GM18909 (cell line): ENCODE results near the gene CEP162.
"Not testable (repeated sequence)": the region's sequence is repeated elsewhere in the genome, so short reads cannot be mapped to it uniquely, and the experiment has no call there.

ENCODE experiments used
- ATAC-seq: cut with Tn5 transposase; IDR thresholded peaks from one replicate; pipeline ENCODE4 v1.9.1; 2021; ENCODE audit warnings: mild to moderate bottlenecking; ENCODE audit not compliant: unreplicated experiment, poor library complexity

CEP162 gene

DNA sequence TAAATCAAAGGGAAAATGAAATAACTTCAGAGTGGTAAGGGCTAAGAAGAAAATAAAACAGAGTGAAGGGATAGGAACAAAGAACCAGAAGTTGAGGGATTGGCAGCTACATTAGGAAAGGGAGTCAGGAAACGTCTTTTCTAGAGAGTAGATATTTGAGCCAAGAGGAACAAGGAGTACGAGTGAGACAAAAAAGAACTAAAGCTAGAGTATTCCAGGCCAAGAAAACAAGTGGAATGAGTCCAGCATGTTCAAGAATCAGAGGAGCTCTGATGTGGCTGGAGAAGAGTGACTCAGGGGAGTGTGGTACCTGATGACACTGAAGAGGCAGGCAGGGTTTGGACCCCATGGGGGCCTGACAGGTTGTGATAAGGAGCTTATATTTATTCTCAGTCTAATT, 66.3 kb downstream of the CEP162 start:
- no peak for ATAC-seq

DNA sequence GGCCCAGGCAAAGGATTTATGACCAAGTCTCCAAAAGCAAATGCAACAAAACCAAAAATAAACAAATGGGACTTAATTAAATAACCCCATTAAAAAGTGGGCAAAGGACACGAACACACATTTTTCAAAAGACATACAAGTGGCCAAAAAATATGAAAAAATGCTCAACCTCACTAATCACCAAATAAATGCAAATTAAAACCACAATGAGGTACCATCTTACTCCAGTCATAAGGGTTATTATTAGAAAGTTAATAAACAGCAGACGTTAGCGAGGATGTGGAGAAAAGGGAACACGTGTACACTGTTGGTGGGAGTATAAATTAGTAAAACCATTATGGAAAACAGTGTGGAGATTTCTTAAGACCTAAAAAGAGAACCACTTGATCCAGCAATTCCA, 71.1 kb downstream of the CEP162 start:
- ATAC-seq: no peak

DNA sequence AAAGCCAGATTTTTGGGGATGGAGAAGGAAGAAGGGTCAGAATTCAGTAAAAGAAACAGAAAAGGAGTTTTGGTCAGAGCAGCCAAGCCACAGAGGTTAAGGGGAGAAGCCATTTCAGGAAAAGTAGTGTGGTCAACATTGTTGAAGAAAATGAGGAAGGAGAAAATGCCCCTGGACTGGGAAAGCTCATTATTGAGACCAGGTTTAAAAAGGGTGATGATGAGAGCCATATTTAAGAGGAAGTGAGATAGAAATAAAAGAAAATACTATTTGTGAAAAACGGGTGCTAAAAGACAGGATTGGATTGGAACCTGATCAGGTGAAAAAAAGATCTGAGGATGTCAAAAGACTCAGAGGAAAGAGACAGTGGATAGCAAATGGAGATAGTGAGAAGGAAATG, 75.8 kb downstream of the CEP162 start:
- ATAC-seq: no peak

DNA sequence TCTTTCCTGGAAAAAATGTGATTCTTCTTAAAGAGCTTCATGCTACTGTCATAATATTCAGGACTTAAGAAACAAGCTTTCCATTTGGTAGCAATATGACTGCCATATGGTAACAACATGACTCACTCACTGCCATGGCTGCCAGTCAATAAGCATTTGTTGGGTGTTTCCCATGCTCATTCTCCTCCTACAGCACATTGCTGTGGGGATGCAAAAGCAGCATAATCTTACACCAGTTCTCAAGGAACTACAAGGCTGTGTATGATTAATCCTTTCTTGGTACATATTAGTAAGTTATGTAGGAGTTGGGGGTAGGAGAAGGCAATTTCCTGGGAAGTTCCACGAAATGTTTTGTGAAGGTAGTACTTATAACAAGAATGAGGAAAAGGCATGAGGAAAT, 76.7 kb downstream of the CEP162 start:
- no peak for ATAC-seq

DNA sequence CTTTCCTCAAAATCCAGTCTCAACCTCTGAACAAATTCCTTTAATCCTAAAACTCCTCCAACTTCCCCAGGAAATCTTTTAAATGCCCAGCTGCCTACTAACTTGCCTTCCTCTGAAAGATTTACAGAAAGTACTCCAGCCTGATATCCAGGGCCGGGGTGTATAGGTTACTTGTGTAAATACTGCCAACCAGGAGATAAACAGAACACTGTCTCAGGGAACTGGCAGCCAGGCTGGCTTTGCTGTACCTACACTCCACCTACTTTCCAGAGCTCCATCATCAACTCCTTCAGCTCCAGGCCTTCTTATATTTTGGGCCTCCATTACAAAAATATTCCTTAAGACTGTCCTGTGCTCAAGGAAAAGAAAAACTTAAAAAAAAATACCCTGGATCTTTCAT, 85.9 kb downstream of the CEP162 start:
- no peak for ATAC-seq

DNA sequence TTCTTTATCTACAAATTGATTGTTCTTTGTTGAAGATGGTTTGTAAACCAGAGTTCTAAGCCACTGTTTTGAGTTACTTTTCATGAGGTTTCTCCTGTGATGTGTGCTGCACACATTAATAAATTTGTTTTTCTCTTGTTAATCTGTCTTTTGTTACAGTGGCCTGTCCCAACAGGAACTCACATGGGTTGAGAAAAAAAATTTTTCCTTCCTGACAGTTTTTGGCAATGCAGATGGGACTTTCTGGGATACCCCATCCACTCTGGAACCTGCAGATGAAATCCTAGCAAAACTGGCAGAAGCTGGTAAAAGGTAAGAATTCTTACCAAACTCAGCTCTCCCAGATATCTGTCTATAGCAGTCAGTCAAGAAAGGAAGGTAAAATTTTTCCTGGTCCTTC, 88.1 kb downstream of the CEP162 start:
- ATAC-seq: no peak

DNA sequence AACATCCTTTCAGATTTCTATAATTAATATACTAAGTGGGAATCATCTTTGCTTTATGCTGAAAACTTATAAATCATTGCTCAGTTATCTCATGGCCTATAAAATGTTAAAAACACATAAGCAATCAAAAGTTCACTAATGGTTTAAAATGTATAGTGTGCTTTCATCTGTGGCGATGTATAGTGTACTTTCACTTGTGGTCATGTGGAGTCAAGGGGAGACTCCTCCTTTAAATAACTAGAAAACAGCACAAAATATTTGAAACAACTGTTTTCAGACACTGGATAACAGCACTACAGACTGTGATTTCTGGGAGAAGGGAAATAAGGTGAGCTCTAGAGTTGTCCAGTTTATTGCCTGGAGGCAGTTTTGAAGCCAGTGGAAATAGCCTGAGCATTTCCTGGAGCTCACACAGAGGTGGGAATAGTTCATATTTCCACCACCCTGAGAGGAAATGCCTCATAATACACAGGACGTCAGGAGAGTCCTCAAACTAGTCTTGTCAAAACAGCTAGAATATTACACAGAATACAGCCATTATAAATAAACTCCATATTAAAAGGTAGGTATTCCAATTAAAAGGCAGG, 89.4 kb downstream of the CEP162 start:
- ATAC-seq: no peak

DNA sequence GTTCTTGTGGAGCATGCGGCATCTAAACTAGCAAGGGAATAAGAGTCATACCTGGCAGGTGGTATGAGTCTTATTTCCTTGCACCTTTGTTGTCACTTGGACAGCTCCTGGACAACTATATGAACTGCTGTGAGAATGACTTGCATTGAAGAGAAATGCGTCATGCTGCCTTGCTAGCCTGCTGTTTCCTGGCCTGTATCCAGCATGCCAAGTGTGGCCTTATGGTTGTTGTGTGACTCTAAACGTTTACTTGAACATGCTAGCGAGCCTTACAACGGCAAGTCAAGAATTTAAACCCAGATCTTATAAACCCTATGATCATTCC, 90.4 kb downstream of the CEP162 start:
- no peak for ATAC-seq

DNA sequence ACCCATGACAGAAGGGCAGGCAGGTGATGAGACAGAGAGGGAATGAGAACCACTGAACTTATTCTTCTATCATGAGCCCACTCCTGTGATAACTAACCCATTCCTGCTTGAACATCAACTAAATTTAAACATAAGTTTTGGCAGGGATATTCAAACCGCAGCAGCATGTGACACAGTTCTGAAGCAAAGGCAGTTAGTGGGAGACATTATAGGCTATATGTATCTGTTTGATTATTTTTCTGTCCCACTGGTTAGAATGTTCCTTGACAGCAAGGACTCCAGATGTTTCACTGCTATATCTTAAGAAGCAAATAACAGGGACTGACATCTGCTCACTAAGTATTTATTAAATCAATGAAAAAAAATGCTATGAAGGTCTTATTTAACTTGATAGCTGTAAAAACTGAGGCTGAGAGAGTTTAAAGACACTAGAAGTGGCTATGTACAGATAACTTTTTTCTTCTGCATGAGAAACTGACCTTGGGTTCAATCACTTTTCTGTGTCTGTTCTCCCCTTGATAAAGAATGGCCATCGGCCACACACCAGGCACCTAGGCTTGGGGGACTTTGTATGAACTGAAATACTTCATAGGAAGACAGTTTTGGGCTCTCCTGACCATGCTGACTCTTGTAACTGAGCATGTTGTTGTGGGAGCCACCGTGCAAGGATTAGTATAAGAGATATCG, 90.9 kb downstream of the CEP162 start:
- no peak for ATAC-seq

DNA sequence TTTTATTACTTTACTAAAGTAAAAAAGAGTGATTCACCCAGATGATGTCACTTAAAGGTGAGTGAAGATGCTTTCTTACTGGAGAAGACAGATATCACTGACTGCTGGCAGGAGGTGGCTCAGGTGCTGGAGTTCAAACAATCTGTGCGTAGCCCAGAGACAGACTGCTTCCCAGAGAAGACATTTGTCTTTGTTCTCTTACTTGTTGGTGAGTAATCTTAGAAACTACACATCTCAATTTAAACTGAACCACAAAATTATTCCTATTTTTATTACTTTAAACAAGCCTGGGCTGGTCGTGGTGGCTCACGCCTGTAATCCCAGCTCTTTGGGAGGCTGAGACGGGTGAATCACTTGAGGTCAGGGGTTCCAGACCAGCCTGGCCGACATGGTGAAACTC, 92.2 kb downstream of the CEP162 start:
- no peak for ATAC-seq

DNA sequence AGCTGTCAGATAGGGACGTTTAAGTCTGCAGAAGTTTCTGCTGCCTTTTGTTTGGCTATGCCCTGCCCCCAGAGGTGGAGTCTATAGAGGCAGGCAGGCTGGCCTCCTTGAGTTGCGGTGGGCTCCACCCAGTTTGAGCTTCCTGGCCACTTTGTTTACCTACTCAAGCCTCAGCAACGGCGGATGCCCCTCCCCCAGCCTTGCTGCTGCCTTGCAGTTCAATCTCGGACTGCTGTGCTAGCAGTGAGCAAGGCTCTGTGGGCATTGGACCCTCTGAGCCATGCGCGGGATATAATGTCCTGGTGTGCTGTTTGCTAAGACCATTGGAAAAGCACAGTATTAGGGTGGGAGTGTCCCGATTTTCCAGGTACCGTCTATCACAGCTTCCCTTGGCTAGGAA, 94.1 kb downstream of the CEP162 start:
- ATAC-seq: not testable (repeated sequence)

DNA sequence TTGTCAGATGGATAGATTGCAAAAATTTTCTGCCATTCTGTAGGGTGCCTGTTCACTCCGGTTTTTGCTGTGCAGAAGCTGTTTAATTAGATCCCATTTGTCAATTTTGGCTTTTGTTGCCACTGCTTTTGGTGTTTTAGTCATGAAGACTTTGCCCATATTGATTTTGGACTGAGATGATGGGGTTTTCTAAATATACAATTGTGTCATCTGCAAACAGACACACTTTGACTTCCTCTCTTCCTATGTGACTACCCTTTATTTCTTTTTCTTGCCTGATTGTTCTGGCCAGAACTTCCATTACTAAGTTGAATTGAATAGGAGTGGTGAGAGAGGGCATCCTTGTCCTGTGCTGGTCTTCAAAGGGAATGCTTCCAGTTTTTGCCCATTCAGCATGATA, 97.9 kb downstream of the CEP162 start:
- ATAC-seq: not testable (repeated sequence)

DNA sequence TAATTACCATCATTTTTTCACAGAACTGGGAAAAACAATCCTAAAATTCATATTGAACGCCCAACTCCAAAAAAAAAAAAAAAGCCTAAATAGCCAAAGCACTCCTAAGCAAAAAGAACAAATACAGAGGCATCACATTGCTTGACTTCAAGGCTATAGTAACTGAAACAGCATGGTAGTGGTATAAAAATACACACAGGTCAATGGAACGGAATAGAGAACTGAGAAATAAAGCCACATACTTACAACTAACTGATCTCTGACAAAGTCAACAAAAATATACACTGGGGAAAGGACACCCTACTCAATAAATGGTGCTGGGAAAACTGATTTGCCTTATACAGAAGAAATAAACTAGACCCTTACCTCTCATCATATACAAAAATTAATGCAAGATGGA, 104.3 kb downstream of the CEP162 start:
- ATAC-seq: peak; percentile 62

DNA sequence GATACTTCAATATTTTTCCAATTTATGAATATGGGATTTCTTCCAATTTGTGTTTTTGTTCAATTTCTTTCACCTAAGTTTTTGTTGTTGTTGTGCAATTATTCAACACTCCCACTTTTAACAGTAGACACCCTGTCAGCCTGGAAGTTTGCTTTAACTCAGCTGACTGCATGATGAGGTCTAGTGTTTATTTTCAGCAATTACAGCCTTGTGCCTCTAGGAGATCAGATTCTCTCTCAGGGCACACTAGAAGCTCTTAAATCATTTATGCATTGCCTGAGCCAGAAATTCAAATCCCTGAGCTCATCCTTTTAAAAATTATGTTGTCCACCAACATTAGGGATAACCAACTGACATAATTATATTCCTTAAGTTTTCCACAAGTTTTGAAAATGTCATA, 108.2 kb downstream of the CEP162 start:
- no peak for ATAC-seq

DNA sequence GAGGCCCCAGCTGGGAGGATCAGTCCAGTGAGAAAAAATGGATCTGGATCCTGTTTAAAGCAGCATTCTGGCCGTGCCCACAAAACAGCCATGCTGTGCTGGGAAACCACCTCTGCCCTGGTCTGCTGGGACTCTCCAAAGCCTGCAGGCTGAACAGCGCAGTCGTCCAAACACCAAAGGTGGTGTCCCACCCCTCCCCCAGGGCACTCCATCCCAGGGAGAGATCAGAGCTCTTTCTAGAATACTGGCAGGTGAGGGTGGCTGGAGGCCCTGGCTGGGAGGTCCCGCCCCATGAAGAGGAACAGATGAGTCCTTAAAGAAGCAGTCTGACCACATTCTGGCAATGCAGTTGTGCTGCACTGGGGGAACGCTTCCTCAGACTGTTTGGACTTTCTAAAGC, 109.3 kb downstream of the CEP162 start:
- ATAC-seq: no peak

DNA sequence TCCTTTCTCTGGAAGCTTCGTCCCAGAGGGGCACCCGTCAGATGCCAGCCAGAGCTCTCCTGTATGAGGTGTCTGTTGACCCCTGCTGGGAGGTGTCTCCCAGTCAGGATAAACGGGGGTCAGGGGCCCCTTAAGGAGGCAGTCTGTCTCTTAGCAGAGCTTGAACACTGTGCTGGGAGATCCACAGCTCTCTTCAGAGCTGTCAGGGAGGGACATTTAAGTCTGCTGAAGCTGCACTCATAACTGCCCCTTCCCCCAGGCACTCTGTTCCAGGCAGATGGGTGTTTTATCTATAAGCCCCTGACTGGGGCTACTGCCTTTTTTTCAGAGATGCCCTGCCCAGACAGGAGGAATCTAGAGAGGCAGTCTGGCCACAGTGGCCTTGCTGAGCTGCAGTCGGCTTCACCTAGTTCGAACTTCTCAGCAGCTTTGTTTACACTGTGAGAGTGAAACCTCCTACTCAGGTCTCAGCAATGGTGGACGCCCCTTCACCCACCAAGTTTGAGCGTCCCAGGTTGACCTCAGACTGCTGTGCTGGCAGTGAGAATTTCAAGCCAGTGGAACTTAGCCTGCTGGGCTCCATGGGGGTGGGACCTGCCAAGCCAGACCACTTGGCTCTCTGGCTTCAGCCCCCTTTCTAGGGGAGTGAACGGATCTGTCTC, 112.4 kb downstream of the CEP162 start:
- not testable (repeated sequence) for ATAC-seq

DNA sequence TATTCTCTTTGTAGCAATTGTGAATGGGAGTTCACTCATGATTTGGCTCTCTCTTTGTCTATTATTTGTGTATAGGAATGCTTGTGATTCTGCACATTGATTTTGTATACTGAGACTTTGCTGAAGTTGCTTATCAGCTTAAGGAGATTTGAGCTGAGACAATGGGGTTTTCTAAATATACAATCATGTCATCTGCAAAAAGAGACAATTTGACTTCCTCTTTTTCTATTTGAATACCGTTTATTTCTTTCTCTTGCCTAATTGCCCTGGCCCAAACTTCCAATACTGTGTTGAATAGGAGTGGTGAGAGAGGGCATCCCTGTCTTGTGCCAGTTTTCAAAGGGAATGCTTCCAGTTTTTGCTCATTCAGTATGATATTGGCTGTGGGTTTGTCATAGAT, 116.1 kb downstream of the CEP162 start:
- ATAC-seq: not testable (repeated sequence)

DNA sequence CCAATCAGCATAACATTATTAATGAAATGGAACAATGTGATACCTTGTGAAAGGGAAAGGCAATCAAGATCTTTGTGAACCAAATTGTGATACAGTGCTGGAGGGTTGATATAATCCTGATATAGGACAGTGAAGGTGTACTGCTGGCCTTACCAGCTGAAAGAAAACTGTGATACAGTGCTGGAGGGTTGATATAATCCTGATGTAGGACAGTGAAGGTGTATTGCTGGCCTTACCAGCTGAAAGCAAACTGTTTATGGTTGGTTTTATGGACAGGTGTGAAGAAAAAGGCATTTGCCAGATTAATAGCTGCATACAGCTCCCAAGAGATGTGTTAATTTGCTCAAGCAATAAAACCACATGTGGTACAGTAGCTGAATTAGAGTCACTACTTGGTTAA, 119.9 kb downstream of the CEP162 start:
- no peak for ATAC-seq

DNA sequence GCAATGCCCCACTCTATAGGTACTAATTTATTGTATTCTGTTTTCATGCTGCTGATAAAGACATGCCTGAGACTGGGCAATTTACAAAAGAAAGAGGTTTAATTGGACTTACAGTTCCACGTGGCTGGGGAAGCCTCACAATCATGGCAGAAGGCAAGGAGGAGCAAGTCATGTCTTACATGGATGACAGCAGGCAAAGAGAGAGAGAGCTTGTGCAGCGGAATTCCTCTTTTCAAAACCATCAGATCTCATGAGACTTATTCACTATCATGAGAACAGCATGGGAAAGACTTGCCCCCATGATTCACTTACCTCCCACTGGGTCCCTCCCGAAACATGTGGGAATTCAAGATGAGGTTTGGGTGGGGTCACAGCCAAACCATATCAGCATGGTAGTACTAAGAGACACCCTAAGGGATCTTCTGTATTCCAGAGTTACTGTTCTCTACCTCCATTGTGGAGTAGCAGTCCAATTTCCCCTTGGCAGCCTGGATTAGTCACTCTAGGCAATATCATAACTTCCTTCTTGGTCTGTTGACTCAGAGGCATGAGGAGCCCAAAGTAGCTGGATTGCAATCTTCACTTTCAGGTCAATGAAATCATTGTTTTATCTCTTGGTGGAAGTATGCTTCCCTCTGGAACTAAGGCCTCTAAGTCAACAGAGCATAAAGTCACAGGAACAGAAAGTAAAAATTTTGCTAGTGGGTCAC, 122.1 kb downstream of the CEP162 start:
- not testable (repeated sequence) for ATAC-seq

DNA sequence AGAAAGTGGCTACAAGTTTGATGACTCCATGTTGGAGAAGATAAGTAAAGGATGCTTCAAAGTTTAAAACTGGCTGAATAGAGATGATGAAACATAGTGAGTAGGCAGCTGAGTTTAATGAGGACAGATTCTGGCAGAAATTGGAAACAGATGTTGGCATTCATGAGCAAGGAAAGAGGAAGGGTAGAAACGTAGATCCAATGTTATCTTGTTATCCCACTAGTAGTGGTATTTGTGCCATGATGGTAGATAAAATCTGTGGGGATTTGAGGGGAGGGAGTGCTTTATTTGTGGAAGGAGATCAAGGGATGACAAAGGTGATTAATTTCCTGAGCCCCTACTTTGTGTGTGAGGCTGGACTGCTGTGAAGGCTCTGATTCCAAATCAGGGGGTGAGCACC, 124.4 kb downstream of the CEP162 start:
- no peak for ATAC-seq

DNA sequence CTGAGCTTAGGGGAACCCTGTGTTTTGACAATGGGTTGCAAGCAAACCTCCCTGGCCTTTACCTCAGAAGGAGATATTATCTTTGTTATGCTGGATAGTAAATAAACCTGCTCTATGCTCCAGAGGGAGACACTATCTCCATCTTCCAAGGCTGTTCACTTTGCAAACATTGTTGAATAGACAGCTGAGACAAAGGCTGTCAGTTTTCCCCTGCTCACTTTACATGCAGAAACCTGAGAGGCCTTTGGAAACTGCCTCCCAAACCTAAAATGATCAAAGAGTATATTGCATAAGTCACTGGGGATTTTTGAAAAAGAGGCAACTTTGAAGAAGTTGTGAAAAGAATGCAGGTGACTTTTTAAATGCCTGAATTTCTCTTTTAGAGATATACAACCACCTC, 132.3 kb downstream of the CEP162 start:
- ATAC-seq: no peak
